H4 (cell line): ENCODE data around the gene OSMR. TPM values are rescaled to one million over a fixed set of nuclear protein-coding genes. Genes with fewer than 3 reads are reported as not detected.
A peak's percentile ranks its signal among the peaks of the same experiment; 100 is the strongest.

ENCODE experiments used
- DNase-seq: peaks from one replicate; pipeline ENCODE4 v3.0.0-alpha.2; 2015; ENCODE audit warnings: low spot score
- total RNA-seq: library from RNA; depleted of rRNA; stranded (reverse); fragments of >200 nt; shearing (Covaris generic); gene quantifications from 2 replicates; pipeline ENCODE4 v1.2.3, GENCODE V29; 2014; rRNA removed

Gene OSMR
- 61.1 and 92.0 TPM in 2 replicates for total RNA-seq

DNA sequence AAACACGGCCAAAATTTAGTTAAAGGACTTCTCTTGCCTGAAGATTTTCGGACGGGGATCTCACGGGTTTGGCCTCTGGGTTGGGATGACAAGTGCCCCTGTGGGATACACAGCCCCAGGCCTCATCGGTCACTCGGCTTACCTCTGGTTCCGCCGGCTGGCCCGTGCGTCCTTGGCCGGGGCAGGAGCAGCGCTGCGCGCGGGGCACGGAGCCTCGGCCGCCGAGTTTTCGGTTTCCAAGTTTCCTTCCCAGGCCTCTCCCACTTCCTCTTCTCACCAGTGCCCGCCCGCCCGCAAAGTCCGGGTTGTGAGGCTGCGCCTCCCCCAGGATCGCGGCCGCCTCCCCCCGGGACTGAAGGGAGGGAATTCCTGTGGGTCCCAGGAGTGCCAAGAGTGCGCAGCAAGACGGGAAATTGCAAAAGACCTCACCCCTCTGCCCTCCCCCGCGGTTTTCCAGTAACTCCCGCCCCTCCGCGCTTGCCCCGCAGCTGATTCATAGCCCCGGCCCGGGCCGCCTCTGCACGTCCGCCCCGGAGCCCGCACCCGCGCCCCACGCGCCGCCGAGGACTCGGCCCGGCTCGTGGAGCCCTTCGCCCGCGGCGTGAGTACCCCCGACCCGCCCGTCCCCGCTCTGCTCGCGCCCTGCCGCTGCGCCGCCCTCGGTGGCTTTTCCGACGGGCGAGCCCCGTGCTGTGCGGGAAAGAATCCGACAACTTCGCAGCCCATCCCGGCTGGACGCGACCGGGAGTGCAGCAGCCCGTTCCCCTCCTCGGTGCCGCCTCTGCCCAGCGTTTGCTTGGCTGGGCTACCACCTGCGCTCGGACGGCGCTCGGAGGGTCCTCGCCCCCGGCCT lies at the start of gene OSMR:
Gene OSMR, plus strand, starts transcription at position 487 of the 853 bp plus-strand sequence. CDS start 23,033 bp downstream, outside the sequence.
- DNase-seq = peak; percentile 98

DNA sequence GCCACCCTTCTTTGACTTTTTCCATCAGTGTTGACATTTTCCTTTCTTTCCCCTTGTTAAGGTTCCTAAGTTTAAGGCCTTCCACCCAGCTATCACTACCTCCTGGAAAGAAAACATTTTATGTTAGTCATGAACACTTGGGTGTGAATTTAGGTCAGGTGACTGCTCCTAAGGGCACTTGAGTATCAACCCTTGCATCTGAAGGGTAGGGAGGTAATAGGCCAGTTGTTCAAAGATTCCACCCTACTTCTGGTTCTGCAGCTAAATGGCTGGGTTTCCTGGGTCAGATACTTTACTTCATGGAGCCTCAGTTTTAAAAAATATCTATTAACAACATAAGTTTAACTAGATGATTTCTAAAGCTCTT lies 49.1 kb upstream of the OSMR start:
- DNase-seq = no peak

DNA sequence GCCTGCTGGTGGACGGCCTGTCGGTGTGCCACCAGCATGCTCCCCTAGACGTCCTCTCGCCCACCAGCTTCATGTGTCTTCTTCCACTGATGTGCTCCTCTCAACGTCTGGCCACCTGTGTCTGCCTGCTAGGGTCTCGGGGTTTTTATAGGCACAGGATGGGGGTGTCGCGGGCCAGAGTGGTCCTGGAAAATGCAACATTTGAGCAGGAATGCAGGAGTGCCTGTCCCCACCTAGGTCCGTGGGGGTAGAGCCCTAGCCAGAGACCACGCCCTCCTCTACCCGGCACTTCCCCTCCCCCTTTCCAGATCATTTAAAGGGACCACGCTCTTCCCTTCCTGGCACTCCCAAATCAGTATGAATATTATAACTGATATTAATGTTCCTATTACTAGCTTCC lies 48.0 kb upstream of the OSMR start:
- no peak for DNase-seq

DNA sequence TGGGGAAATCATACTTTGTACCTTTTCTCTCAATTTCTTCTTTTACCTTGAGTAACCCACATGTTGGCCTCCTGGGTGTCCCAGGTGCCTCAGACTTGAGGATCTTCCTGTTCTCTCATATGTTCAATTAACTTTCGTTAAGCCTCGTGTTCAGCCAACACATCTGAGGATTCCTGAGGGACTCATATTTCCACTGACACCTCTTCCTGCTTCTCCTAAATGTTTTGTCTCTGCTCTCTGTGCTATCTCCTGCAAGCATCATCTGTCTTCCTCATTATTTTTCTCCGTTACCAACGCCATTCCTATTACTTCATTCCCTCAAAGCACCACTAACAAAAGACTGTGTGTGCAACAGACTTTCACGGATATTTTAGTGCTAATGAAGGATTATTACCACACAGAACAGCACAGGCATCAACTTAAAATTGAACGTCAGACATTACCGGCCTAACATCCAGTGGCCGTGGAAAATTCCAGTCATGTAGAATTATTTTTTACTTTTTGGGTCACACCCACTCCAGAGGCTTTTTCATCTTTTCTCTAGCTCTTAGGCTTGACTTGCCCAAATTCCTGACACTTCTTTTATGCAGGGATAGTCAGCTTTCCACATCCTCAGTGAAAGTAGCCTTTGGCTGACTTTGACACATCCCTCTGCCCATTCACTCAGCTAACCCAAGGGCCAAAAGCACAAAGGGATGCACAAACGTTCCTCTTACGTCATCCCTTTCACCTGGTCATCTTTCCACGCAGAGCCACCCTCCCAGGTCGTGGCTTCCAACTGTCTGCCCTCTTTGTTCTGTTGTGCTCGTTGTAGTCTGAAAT lies 46.0 kb upstream of the OSMR start:
- DNase-seq = no peak

DNA sequence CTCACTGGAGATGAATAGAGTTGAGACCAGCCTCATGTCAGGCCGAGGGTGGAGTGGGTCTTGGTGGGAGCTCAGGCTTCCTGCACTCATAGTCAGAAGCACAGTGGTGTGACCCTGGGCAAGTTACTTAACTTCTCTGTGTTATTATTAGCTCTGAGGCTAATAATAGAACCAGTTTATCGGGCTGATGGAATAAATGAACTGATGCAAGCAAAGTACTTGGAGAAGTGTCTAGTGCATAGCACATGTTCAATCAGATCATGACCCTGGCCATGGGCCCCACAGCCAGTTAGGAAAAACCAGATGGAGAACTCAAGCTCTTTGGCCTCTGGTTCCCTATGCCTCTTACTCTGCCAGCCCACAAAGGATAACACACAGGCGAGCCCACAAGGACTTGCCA lies 45.3 kb upstream of the OSMR start:
- DNase-seq = no peak

DNA sequence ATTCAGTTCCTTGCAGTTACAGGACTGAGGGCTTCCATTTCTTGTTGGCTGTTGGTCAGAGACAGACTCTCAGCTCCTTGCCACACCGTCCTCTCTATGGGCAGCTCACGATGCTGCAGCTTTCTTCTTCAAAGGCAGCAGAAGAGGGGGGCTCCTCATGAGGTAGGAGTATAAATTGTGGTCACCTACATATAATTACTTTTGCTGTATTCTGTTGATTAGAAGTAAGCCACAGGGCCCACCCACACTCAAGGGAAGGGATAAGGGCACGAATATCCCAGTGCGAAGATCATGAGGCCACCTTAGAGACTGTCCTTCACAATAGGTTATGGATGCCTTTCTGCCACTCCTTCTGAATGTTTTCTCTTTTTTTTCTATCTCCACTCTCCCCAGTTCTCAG lies 43.7 kb upstream of the OSMR start:
- no peak for DNase-seq

DNA sequence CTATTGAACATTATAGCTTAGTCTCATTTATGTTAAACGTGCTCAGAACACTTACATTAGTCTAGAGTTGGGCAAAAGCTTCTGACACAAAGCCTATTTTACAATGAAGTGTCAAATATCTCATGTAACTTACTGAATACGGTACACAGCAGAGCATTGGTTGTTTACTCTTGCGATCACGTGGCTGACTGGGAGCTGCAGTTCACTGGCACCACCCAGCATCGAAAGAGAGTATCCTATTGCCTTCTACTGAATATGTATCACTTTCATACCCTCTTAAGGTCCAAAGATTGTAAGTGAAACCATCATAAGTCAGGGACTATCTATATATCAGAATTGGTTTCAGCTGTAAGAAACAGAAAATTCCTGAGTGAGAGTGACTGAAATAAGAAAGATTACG lies 42.6 kb upstream of the OSMR start:
- no peak for DNase-seq

DNA sequence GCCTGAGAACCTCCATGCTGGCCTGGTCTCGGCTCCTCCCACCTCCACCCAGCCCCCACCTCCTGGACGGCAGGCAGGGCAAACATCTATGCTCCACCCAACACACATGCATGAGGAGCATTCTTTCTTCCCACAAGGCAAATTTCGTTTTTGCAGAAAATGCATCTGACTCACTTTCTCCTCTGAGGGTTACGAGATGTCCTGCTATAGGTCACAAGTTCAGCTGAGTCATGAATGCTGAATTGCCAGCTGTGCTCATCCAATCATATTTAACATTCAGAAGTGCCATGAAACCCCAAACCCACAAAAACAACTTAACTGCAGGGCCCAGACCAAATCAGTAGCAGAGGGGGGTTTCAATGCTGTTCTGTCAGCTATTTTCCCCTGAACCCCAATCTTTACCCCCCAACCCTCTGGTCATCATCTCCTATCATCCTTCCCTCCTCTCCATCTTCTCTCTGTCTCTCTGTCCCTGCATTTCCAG lies 39.0 kb upstream of the OSMR start:
- DNase-seq = peak; percentile 97

DNA sequence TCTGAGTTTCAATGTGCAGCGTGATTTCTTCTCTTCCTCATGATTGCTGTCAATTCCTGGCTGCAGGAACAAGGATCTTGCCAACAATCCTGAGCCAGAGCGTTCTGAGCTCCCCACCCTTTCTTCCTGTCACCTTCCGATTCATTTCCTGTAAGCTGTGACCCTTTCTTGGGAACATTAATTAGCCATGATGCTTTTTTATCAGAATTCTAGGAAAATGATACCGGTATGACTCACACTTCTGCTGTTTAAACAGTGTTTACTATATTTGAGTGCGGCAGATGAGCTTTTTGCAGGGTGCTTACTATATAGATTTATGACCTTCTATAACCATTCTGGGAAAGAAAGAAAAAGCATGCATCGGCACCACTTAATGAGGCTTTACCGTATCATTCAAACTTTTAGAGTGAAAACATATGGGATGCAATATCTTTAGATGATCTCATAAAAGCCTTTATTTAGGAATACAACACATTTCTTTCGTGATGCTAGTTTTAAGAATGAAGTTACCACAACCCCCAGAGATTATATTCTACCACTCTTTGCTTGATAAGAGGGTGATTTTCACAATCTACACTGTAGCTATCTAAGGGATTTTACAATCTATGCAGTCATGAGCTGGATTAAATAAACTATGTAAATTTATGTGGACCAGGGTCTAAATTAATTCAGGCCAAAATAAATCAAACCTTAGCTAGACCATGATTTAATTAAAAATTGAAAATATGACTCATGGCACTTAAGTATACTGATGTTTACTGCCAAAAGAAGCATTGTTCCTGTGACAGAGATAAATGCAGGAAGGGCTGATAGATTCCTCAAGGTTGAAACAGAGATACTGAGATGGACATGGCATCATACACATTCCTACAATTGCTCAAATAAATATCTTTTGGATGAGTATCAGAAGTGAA lies 38.0 kb upstream of the OSMR start:
- DNase-seq = peak; percentile 83

DNA sequence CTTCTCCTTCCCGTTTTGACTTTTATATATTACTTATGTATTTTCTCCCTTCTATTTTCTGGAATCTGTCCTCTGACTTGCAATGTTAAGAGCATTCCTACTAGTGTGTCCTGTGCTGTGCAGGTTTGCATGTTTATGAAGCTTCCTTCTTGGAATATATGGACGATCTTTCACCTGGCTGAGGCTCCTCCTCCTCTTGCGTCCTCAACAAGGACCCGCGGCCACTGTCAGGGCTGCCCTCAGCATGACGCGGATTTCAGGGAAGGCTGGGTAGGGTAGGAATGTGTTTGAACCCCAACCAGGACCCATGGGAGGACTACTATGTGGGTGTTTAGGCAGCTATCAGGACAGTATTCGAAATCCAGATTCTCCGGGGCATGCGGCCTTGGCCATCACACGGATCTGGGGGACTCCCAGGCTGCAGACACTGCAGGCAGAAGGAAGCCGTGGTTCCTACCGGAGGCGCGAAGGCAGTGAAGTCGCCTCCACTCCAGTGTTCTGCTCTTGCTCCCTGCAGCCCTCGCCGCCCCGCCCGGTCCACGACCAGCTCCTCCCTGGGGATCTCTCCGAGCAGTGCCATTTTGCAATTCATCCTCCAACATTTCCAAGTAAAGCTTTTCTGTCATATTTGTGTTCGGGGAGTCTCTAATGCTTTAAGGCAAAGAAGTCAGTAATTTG lies 37.0 kb upstream of the OSMR start:
- DNase-seq = no peak

DNA sequence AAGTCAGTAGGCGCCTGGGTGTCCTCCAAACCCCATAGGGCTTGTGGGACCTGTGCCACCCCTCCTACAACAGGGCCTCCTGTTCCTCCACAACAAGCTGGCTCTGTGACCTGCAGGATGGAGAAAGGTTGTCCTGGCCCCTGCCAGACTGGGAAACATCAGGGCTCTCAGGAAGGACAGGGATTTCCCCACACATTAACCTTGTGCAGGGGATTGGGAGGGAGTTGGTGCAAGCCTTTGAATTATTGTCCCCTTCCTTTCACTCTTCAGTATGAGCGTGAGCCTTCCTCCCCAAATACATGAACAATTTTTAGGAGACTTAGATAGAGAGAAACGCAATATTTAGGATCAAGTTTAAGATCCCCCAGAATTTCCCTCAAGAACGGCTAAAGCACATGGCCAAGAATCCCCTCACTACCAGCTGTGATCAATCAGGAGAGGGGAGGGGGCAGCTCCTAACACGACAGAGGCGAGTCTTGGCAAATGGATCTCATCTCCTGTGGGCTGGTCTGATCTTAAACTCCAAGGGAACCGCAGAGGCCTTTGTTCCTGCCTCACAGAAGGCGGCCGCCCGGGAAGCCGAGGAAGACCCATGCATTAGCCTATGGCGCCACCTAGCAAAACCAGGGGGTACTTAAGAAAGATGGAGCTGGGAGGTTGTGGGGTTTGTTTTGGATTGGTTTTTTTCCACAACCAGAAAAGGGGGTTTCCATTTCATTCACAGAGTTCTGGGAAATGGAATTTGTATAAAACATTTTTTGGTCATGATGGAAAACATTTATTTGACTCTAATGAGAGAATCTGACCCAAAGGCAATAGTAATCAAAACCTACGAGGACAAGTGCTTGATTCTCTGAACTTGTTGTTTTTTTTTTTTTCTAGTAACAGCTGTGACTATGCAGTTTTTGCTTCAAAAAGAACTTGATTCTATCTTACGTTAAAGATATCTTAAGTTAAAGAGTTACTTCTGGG lies 36.1 kb upstream of the OSMR start:
- DNase-seq = peak; percentile 90

DNA sequence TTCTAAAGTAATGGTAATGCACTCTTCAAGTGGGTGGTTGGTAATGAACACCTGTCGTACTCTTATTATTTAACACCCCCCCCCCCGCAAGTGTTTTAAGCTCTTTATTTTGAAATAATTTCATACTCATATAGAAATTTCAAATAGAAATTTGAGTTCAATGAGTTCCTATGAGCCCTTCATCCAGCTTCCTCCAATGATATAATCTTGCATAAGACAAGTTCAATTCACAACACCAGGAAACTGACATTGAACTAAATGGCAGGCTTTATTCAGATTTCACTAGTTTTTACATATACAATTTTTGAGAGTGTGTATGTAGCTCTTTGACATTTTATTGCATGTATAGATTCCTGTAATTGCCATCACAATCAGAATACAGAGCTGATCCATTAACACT lies 30.9 kb upstream of the OSMR start:
- no peak for DNase-seq

DNA sequence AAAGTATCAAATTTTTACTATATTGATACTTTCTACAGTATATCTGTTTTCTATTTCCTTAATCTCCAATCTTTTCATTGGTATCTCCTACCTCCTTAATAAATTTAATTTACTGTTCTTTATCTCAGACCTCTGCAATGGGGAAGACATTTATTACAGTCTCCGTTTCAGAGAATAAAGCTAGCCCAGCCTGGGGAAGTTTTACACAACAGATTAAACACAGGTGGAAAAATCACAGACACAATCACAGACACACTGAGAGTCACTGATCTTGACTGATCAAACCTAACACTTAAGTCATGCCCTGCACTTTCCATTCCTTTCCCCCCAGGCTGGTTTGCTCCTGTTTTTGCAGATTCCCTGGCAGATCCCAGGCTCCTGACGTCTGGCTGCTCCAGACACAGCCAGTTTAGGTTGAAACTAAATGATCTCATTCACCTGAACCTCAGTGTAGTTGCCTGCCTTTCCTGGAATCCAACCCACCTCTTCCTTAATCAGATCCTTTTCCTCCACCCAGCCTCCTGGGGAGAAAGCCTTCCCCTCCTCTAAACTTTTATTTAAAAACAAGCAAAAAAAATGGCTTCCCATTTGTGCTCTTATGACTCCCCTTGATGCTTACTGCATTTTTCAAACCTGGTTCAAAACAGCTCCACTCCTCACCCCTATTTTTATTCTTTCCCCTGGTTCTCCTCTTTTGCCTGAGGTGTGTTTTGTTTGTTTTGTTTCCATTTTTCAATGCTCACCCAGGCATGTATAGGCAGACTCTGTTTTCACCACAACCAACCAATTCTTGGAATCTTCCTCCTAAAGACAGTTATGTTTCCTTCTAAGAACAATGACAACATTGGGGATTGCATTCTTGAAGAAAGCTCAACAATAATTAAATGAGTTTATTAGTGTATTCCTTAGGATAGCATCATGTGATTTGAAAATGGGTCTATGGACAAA lies 29.5 kb upstream of the OSMR start:
- peak; percentile 39 for DNase-seq

DNA sequence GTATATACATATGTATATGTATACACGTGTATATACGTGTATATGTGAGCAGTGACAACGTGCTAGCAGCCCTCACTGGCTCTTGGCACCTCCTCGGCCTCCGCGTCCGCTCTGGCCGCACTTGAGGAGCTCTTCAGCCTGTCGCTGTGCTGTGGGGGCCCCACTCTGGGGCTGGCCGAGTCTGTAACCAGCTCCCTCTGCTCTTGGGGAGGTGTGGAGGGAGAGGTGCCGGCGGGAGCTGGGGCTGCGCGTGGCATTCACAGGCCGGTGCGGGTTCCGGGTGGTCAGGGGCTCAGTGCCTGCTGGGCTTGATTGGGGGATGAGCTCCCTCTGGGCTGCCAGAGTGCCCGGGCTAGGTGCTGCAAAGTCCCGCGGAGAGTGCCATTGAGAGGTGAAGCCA lies 24.1 kb upstream of the OSMR start:
- no peak for DNase-seq

DNA sequence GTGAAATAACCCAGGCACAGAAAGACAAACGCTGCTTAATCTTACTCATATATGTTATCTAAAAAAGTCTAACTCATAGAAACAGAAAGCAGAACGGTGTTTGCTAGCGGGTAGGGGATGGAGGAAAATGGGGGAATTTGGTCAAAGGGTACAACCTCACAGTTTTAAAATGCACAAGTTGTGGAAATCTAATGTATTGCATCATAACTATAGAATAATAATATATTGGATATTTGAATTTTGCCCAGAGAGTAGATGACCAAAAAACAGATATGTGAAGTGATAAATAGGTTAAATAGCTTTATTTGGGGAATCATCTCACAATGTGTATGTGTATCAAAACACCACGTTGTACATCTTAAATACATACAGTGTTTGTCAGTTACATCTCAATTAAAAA lies 22.3 kb upstream of the OSMR start:
- no peak for DNase-seq

DNA sequence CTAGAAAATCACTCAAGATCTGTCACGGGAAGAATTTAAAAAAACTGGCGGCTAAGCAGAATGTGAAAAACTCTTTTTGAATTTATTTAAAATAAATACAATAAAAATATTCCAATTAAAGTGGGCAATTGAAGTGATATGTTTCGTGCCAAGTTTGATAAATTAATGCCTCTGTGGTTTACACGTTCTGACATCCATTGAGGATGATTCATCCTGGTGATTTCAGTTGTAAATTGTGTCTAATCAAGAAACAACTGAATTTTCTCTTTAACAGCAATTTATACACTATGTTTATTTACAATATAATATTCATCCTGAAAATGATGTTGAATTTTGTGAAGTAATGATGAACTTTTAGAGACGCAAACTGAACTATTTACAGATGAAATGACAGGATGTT lies 21.0 kb upstream of the OSMR start:
- no peak for DNase-seq

DNA sequence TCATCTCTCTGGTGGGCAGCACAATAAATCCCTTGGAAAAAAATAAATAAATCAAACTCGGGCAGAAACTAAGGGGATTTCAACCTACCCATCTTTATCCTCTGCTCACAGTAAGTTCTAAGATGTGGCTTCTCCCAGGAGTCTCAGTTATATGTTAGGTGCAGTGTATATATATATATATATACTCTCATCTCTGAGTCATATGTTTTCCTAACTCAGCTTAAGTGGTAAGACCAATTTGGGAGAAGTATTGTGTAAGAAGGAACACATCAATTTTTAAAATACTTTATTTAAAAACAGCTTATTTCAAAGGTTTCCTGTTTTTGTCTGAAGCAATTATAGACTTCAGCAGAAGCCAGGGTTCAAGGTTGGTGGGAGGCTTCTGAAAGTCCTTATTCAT lies 20.3 kb upstream of the OSMR start:
- DNase-seq = no peak

DNA sequence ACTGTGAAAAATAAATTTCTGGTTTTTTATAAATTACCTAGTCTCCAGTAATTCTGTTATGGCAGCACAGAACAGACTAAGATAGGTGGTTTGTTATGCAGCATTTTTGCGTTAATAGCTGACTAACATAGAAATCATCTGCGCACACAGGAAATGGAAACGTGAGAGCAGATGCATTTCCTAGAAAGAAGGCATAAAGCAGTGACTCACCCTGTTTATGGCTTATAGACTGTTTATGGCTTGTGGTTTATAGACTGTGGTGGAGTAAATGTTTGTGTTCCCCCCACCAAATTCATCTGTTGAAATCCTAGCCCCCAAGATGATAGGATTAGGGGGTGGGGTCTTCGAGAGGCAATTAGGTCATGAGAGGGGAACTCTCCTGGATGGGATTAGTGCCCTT lies 18.3 kb upstream of the OSMR start:
- DNase-seq = peak; percentile 56

DNA sequence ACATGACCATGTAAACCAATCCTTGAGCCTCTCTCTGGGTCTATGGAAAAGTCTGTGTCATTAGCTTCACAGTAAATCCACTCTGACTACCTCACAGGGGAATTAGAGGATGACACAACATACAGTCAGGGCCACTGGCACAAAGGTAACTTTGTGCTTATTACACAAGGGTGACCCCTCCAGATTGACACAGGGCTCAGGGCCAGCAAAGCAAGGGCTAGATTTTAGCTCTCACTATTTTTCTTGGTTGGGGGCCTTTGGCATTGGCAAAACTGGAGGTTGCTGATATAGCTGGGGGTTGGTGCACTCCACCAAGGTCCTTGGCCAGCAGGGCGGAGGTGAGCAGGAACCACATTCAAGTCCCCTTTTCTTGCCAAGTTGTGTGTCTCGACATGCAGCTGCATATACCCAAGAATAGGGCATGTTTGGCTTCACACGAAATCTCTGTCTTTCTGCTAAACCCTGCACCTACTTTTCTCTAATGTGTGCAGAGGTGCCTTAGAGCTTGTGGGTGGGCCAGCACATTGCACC lies 15.2 kb upstream of the OSMR start:
- DNase-seq = no peak
